Neural cell (in vitro differentiated cells): ENCODE measurements around the gene EPB41L2. TPM values are rescaled to one million over a fixed set of nuclear protein-coding genes. Genes with fewer than 3 reads are reported as not detected.

Source experiments
- H2AFZ ChIP-seq: fragments of 200-600, 300-800 bp; sonication (generic), shearing (Covaris generic); 2 replicates; pipeline ENCODE4 v1.6.0; 2014; ENCODE audit warnings: low read depth, mild to moderate bottlenecking, antibody characterized with exemption, low read length, moderate library complexity
- H3F3A ChIP-seq: fragments of 200-600 bp; shearing (Covaris generic); 2 replicates; pipeline ENCODE4 v1.6.1; 2016; ENCODE audit warnings: mild to moderate bottlenecking, moderate library complexity, mixed read lengths, antibody characterized with exemption, low read length; ENCODE audit not compliant: insufficient read depth, poor library complexity, severe bottlenecking
- H3K27ac ChIP-seq: fragments of 200-600, 300-800 bp; sonication (generic), shearing (Covaris generic); 2 replicates; pipeline ENCODE4 v1.5.1; 2014; ENCODE audit warnings: mild to moderate bottlenecking, low read length, moderate library complexity
- H3K27me3 ChIP-seq: fragments of 300-800, 200-600 bp; sonication (generic), shearing (Covaris generic); 2 replicates; pipeline ENCODE4 v1.6.0; 2014; ENCODE audit warnings: mild to moderate bottlenecking, low read depth, low read length, moderate library complexity; ENCODE audit not compliant: insufficient read depth
- H3K36me3 ChIP-seq: fragments of 300-800, 200-600 bp; sonication (generic), shearing (Covaris generic); 2 replicates; pipeline ENCODE4 v1.5.1; 2014; ENCODE audit warnings: mild to moderate bottlenecking, antibody characterized with exemption, low read length, moderate library complexity; ENCODE audit not compliant: insufficient read depth
- H3K4me2 ChIP-seq: fragments of 300-800, 200-600 bp; sonication (generic), shearing (Covaris generic); 2 replicates; pipeline ENCODE4 v1.6.0; 2014; ENCODE audit warnings: mild to moderate bottlenecking, low read length
- H3K4me3 ChIP-seq: fragments of 300-800, 200-600 bp; sonication (generic), shearing (Covaris generic); 2 replicates; pipeline ENCODE4 v1.5.1; 2014; ENCODE audit warnings: mild to moderate bottlenecking, low read length, moderate library complexity
- H3K79me2 ChIP-seq: fragments of 200-600 bp; shearing (Covaris generic); replicated peaks from 2 replicates; pipeline ENCODE4 v1.6.0; 2014; ENCODE audit warnings: mild to moderate bottlenecking, low read length, moderate library complexity; ENCODE audit not compliant: insufficient read depth
- H3K9ac ChIP-seq: fragments of 300-800, 200-600 bp; sonication (generic), shearing (Covaris generic); 2 replicates; pipeline ENCODE4 v1.6.1; 2016; ENCODE audit warnings: mild to moderate bottlenecking, low read length, mixed read lengths
- H3K9me2 ChIP-seq: fragments of 200-600 bp; shearing (Covaris generic); 2 replicates; pipeline ENCODE4 v1.6.1; 2016; ENCODE audit warnings: mild to moderate bottlenecking, low read length, mixed read lengths; ENCODE audit not compliant: insufficient read depth
- H3K9me3 ChIP-seq: fragments of 200-600, 300-800 bp; sonication (generic), shearing (Covaris generic); 2 replicates; pipeline ENCODE4 v1.6.1; 2016; ENCODE audit warnings: mild to moderate bottlenecking, mixed run types, low read length, moderate library complexity, mixed read lengths
- H4K20me1 ChIP-seq: fragments of 200-600 bp; shearing (Covaris generic); 2 replicates; pipeline ENCODE4 v1.6.1; 2016; ENCODE audit warnings: mild to moderate bottlenecking, mixed run types; ENCODE audit not compliant: insufficient read depth
- CTCF ChIP-seq: fragments of 450-650 bp; IDR thresholded peaks from 2 replicates; pipeline ENCODE4 v1.5.1; 2014; ENCODE audit warnings: antibody characterized with exemption, mild to moderate bottlenecking, moderate library complexity; ENCODE audit not compliant: poor library complexity, severe bottlenecking
- EP300 ChIP-seq: fragments of 450-650 bp; conservative IDR thresholded peaks from 2 replicates; pipeline ENCODE4 v1.6.1; 2014; ENCODE audit warnings: antibody characterized with exemption, mild to moderate bottlenecking, moderate library complexity; ENCODE audit not compliant: poor library complexity, severe bottlenecking
- RAD21 ChIP-seq: fragments of 450-650 bp; conservative IDR thresholded peaks from 2 replicates; pipeline ENCODE4 v1.6.1; 2014; ENCODE audit warnings: antibody characterized with exemption, mild to moderate bottlenecking, moderate library complexity
- REST ChIP-seq: IDR thresholded peaks from 2 replicates; pipeline ENCODE4 v1.6.1; 2012; ENCODE audit warnings: borderline replicate concordance
- TAF1 ChIP-seq: IDR thresholded peaks from 2 replicates; pipeline ENCODE4 v1.6.1; 2012; ENCODE audit warnings: low read depth
- polyA plus RNA-seq: library from polyadenylated mRNA; depleted of rRNA; stranded (reverse); fragments of >200 nt; gene quantifications from 2 replicates; pipeline ENCODE4 v1.2.3, GENCODE V29; 2014

The EPB41L2 gene
- polyA plus RNA-seq, 1 donor from 2014 or later, result 13.5 TPM

- Histone ChIP-seq H4K20me1 (no peaks in the 10 kb centered on the region), H3F3A (no peaks in the 10 kb centered on the region)
- TF ChIP-seq TAF1 (no peak), EP300 (no peak)
Observed at GRCh38 chr6:130829333-130829910, 233.6 kb downstream of the EPB41L2 start.

GRCh38 chr6:130827247-130828149 lies 235.5 kb downstream of the EPB41L2 start, which contains the start of gene SMLR1:
Gene SMLR1, plus strand, starts transcription at chr6:130827406. Its CDS starts 8 bp downstream, at chr6:130827414.
- no peak for TF ChIP-seq CTCF
- no peak for TF ChIP-seq REST
- no peak for TF ChIP-seq RAD21
- no peak for TF ChIP-seq EP300
- no peak within 1 kb of the TSS for H2AFZ ChIP-seq

More at GRCh38 chr6:130829333-130829910, 233.6 kb downstream of the EPB41L2 start:
- Histone ChIP-seq H3K27me3 (no peaks in the 10 kb centered on the region), H3K36me3 (no peaks in the 10 kb centered on the region), H3K9me3 (no peaks in the 10 kb centered on the region), H3K4me3 (no peak overlapping the region), H3K9me2 (no peaks in the 10 kb centered on the region), H3K79me2 (no peaks in the 10 kb centered on the region), H3K9ac (no peak overlapping the region), H3K4me2 (no peak overlapping the region), H3K27ac (no peak overlapping the region), H2AFZ (no peak overlapping the region)

More at GRCh38 chr6:130827247-130828149, 235.5 kb downstream of the EPB41L2 start, which contains the start of gene SMLR1:
- no peak within 1 kb of the TSS for H3K9ac ChIP-seq
- no peak within 1 kb of the TSS for H3K4me3 ChIP-seq
- H3K27ac ChIP-seq, result peak within 1 kb of the TSS; percentile 39
- no peaks in the 10 kb centered on the region for H3F3A ChIP-seq
- H3K36me3 ChIP-seq, result no peaks in the 10 kb centered on the region
- no peak within 1 kb of the TSS for H3K4me2 ChIP-seq
- no peaks in the 10 kb centered on the region for H4K20me1 ChIP-seq
- no peaks in the 10 kb centered on the region for H3K9me3 ChIP-seq
- no peaks in the 10 kb centered on the region for H3K9me2 ChIP-seq
- H3K27me3 ChIP-seq, result no peaks in the 10 kb centered on the region
- no peaks in the 10 kb centered on the region for H3K79me2 ChIP-seq
